CD4-positive, CD25-positive, alpha-beta regulatory T cell (primary cell): ENCODE results near the gene CCDC88C. TPM values are rescaled to one million over a fixed set of nuclear protein-coding genes. Genes with fewer than 3 reads are reported as not detected.

Experiments used
- ATAC-seq, 2 donors: fragments of 150-1000 bp; cut with Tn5 transposase; one replicate each; pipeline ENCODE4 v1.10.0; 2021; ENCODE audit warnings: low read depth in 2 of 2, moderate number of reproducible peaks in 2 of 2, moderate library complexity in 1 of 2
- DNase-seq, 3 donors: peaks; one replicate each; pipeline versions ENCODE4 v3.0.0 to v3.0.0-alpha.2; 2012 to 2022; ENCODE audit warnings: mixed read lengths in 1 of 3
- H3K27ac ChIP-seq: one replicate; pipeline ENCODE4 v1.7.0; 2013; ENCODE audit warnings: mild to moderate bottlenecking, low read length; ENCODE audit not compliant: insufficient read depth, poor library complexity, severe bottlenecking
- H3K27me3 ChIP-seq: one replicate; pipeline ENCODE4 v1.7.0; 2013; ENCODE audit warnings: low read length; ENCODE audit not compliant: control insufficient read depth, insufficient read depth
- H3K36me3 ChIP-seq: one replicate; pipeline ENCODE4 v1.7.0; 2013; ENCODE audit warnings: mild to moderate bottlenecking, low read length, moderate library complexity; ENCODE audit not compliant: control insufficient read depth, insufficient read depth
- H3K4me1 ChIP-seq: 2 replicates; pipeline ENCODE4 v1.7.0; 2013; ENCODE audit warnings: mild to moderate bottlenecking, low read length; ENCODE audit not compliant: insufficient read depth, control insufficient read depth, poor library complexity, severe bottlenecking
- H3K4me3 ChIP-seq: one replicate; pipeline ENCODE4 v1.7.0; 2013; ENCODE audit warnings: low read depth, mild to moderate bottlenecking, low read length, moderate library complexity
- H3K9me3 ChIP-seq, 2 experiments: 1 replicate in 1 of 2; 2 replicates in 1 of 2; pipeline ENCODE4 v1.7.0; 2013; ENCODE audit warnings: low read length in 2 of 2, mild to moderate bottlenecking in 1 of 2, moderate library complexity in 1 of 2; ENCODE audit not compliant: control insufficient read depth in 2 of 2
- H3K27ac Mint-ChIP-seq, 3 donors: one replicate each; pipeline ENCODE4 v1.8.0; 2020 to 2022; ENCODE audit warnings: mild to moderate bottlenecking in 3 of 3, mixed read lengths in 3 of 3, moderate library complexity in 2 of 3
- H3K27me3 Mint-ChIP-seq: one replicate; pipeline ENCODE4 v1.8.0; 2022; ENCODE audit warnings: mild to moderate bottlenecking, mixed read lengths
- H3K36me3 Mint-ChIP-seq: one replicate; pipeline ENCODE4 v1.8.0; 2020; ENCODE audit warnings: mixed read lengths
- H3K4me1 Mint-ChIP-seq, 4 donors: one replicate each; pipeline ENCODE4 v1.8.0; 2020 to 2022; ENCODE audit warnings: mixed read lengths in 4 of 4, mild to moderate bottlenecking in 1 of 4
- H3K4me3 Mint-ChIP-seq, 4 donors: one replicate each; pipeline ENCODE4 v1.8.0; 2020 to 2022; ENCODE audit warnings: mild to moderate bottlenecking in 4 of 4, mixed read lengths in 4 of 4, moderate library complexity in 3 of 4
- H3K9me3 Mint-ChIP-seq, 7 donors: one replicate each; pipeline ENCODE4 v1.8.0; 2020 to 2022; ENCODE audit warnings: mixed read lengths in 7 of 7, mild to moderate bottlenecking in 3 of 7, moderate library complexity in 2 of 7
- polyA plus RNA-seq, 4 donors: library from polyadenylated mRNA; unstranded; fragments of 300-500 nt; fragmentation: Illumina TruSeq; gene quantifications; one replicate each; pipeline ENCODE4 v1.2.3, GENCODE V29; 2021
- total RNA-seq: library from RNA; stranded (reverse); gene quantifications from one replicate; pipeline ENCODE4 v1.2.3, GENCODE V29; 2022

Gene CCDC88C
- total and polyA plus RNA-seq, 5 donors from 2014 or later, result 25.9 to 466 (median 31.8) TPM

- H3K36me3 ChIP-seq, result peaks cover 19% of the 10 kb centered on the region
- peaks cover 0 to 3% of the 10 kb centered on the region in 2 experiments for H3K9me3 ChIP-seq
- ATAC-seq (no peak), DNase-seq (no peak)
- Mint-ChIP-seq H3K27me3 (no peaks in the 10 kb centered on the region), H3K27ac (peak overlapping the region in 2 of 3 donors; percentile 87), H3K4me3 (peak overlapping the region in 1 of 4 donors; percentile 70), H3K9me3 (peaks cover 0 to 2% (median 0%) of the 10 kb centered on the region in 7 donors), H3K4me1 (peaks cover 9 to 79% (median 49%) of the 10 kb centered on the region in 4 donors), H3K36me3 (peaks cover 22% of the 10 kb centered on the region)
- H3K27me3 ChIP-seq, result no peaks in the 10 kb centered on the region
- H3K4me1 ChIP-seq, result peaks cover 55% of the 10 kb centered on the region
- no peak overlapping the region for H3K4me3 ChIP-seq
- no peak overlapping the region for H3K27ac ChIP-seq
Measured at GRCh38 chr14:91235841-91236240, 181.8 kb downstream of the CCDC88C start.

GRCh38 chr14:91234791-91235114 lies 182.9 kb downstream of the CCDC88C start:
- ATAC-seq (no peak), DNase-seq (no peak)
- H3K36me3 Mint-ChIP-seq, result peaks cover 25% of the 10 kb centered on the region
- peaks cover 0 to 2% (median 0%) of the 10 kb centered on the region in 7 donors for H3K9me3 Mint-ChIP-seq
- peaks cover 0 to 3% of the 10 kb centered on the region in 2 experiments for H3K9me3 ChIP-seq
- peak overlapping the region in 2 of 4 donors; percentile 13 to 68 for H3K4me3 Mint-ChIP-seq
- H3K4me1 Mint-ChIP-seq, result peaks cover 13 to 79% (median 46%) of the 10 kb centered on the region in 4 donors
- no peaks in the 10 kb centered on the region for H3K27me3 ChIP-seq
- H3K4me1 ChIP-seq, result peaks cover 60% of the 10 kb centered on the region
- H3K27ac ChIP-seq, result no peak overlapping the region
- peaks cover 19% of the 10 kb centered on the region for H3K36me3 ChIP-seq
- H3K27ac Mint-ChIP-seq, result no peak overlapping the region
- H3K4me3 ChIP-seq, result no peak overlapping the region
- H3K27me3 Mint-ChIP-seq, result no peaks in the 10 kb centered on the region

- H3K27ac ChIP-seq, result no peak overlapping the region
- H3K9me3 ChIP-seq, result peaks cover 0 to 3% of the 10 kb centered on the region in 2 experiments
- ATAC-seq, result no peak
- Mint-ChIP-seq H3K4me1 (peaks cover 16 to 79% (median 46%) of the 10 kb centered on the region in 4 donors), H3K9me3 (peaks cover 0 to 2% (median 0%) of the 10 kb centered on the region in 7 donors), H3K27ac (no peak overlapping the region), H3K27me3 (no peaks in the 10 kb centered on the region), H3K4me3 (peak overlapping the region in 2 of 4 donors; percentile 13 to 68), H3K36me3 (peaks cover 25% of the 10 kb centered on the region)
- H3K4me3 ChIP-seq, result no peak overlapping the region
- H3K36me3 ChIP-seq, result peaks cover 19% of the 10 kb centered on the region
- H3K4me1 ChIP-seq, result peaks cover 62% of the 10 kb centered on the region
- no peaks in the 10 kb centered on the region for H3K27me3 ChIP-seq
- DNase-seq, result no peak
Measured at GRCh38 chr14:91233936-91234790, 183.5 kb downstream of the CCDC88C start.

- H3K4me3 Mint-ChIP-seq, result peak overlapping the region in 3 of 4 donors; percentile 28 to 71 (median 53)
- peak overlapping the region; percentile 91 for H3K27ac ChIP-seq
- H3K36me3 Mint-ChIP-seq, result peaks cover 29% of the 10 kb centered on the region
- peaks cover 19% of the 10 kb centered on the region for H3K36me3 ChIP-seq
- H3K4me3 ChIP-seq, result peak overlapping the region; percentile 46
- ATAC-seq (no peak), DNase-seq (no peak)
- H3K9me3 Mint-ChIP-seq, result peaks cover 0 to 2% (median 0%) of the 10 kb centered on the region in 7 donors
- peaks cover 69% of the 10 kb centered on the region for H3K4me1 ChIP-seq
- H3K9me3 ChIP-seq, result peaks cover 0 to 3% of the 10 kb centered on the region in 2 experiments
- H3K4me1 Mint-ChIP-seq, result peaks cover 26 to 79% (median 48%) of the 10 kb centered on the region in 4 donors
- H3K27me3 Mint-ChIP-seq, result no peaks in the 10 kb centered on the region
- H3K27me3 ChIP-seq, result no peaks in the 10 kb centered on the region
- H3K27ac Mint-ChIP-seq, result peak overlapping the region; percentile 95 to 100 (median 97)
Measured at GRCh38 chr14:91232603-91233002, 185.0 kb downstream of the CCDC88C start.

GRCh38 chr14:91232052-91232451 lies 185.6 kb downstream of the CCDC88C start:
- H3K4me3 ChIP-seq, result peak overlapping the region; percentile 46

GRCh38 chr14:91231446-91231845 lies 186.2 kb downstream of the CCDC88C start:
- H3K4me3 Mint-ChIP-seq, result peak overlapping the region; percentile 22 to 83 (median 70)
- peaks cover 29% of the 10 kb centered on the region for H3K36me3 Mint-ChIP-seq
- peaks cover 0 to 5% (median 0%) of the 10 kb centered on the region in 7 donors for H3K9me3 Mint-ChIP-seq
- no peaks in the 10 kb centered on the region for H3K27me3 Mint-ChIP-seq
- ATAC-seq (no peak), DNase-seq (no peak)
- Histone ChIP-seq H3K27ac (peak overlapping the region; percentile 91), H3K4me3 (peak overlapping the region; percentile 46), H3K9me3 (peaks cover 0 to 3% of the 10 kb centered on the region in 2 experiments), H3K36me3 (peaks cover 14% of the 10 kb centered on the region), H3K4me1 (peaks cover 81% of the 10 kb centered on the region), H3K27me3 (no peaks in the 10 kb centered on the region)
- H3K27ac Mint-ChIP-seq, result peak overlapping the region; percentile 95 to 100 (median 97)
- peaks cover 31 to 88% (median 57%) of the 10 kb centered on the region in 4 donors for H3K4me1 Mint-ChIP-seq

More at GRCh38 chr14:91232052-91232451, 185.6 kb downstream of the CCDC88C start:
- peaks cover 75% of the 10 kb centered on the region for H3K4me1 ChIP-seq
- Mint-ChIP-seq H3K4me3 (peak overlapping the region in 3 of 4 donors; percentile 71 to 83 (median 78)), H3K36me3 (peaks cover 26% of the 10 kb centered on the region), H3K4me1 (peaks cover 26 to 82% (median 51%) of the 10 kb centered on the region in 4 donors), H3K27me3 (no peaks in the 10 kb centered on the region), H3K9me3 (peaks cover 0 to 2% (median 0%) of the 10 kb centered on the region in 7 donors), H3K27ac (peak overlapping the region; percentile 95 to 100 (median 97))
- H3K27ac ChIP-seq, result peak overlapping the region; percentile 91
- ATAC-seq (no peak), DNase-seq (no peak)
- peaks cover 0 to 3% of the 10 kb centered on the region in 2 experiments for H3K9me3 ChIP-seq
- H3K27me3 ChIP-seq, result no peaks in the 10 kb centered on the region
- H3K36me3 ChIP-seq, result peaks cover 15% of the 10 kb centered on the region

GRCh38 chr14:91230397-91231035 lies 187.1 kb downstream of the CCDC88C start:
- peak in 1 of 3 donors; percentile 56 for DNase-seq
- peaks cover 30% of the 10 kb centered on the region for H3K36me3 Mint-ChIP-seq
- H3K4me1 ChIP-seq, result peaks cover 87% of the 10 kb centered on the region
- peak overlapping the region; percentile 91 for H3K27ac ChIP-seq
- peaks cover 14% of the 10 kb centered on the region for H3K36me3 ChIP-seq
- no peaks in the 10 kb centered on the region for H3K27me3 ChIP-seq
- H3K4me3 Mint-ChIP-seq, result peak overlapping the region; percentile 78 to 85 (median 81)
- peaks cover 0 to 3% of the 10 kb centered on the region in 2 experiments for H3K9me3 ChIP-seq
- H3K27me3 Mint-ChIP-seq, result no peaks in the 10 kb centered on the region
- peak overlapping the region; percentile 95 to 100 (median 97) for H3K27ac Mint-ChIP-seq
- H3K4me1 Mint-ChIP-seq, result peaks cover 41 to 90% (median 59%) of the 10 kb centered on the region in 4 donors
- ATAC-seq, result no peak
- peaks cover 0 to 5% (median 0%) of the 10 kb centered on the region in 7 donors for H3K9me3 Mint-ChIP-seq
- peak overlapping the region; percentile 46 for H3K4me3 ChIP-seq
